ENCODE measurements around the gene HIVEP2.

HIVEP2 gene

GRCh38 chr6:142940487-142940886 is 4.5 kb downstream of the HIVEP2 start:
- no peak overlapping the region for H3K4me3 ChIP-seq (ENCODE audit: low read length)
- TF ChIP-seq CTCF (IDR thresholded peaks at IDR 0.05; ENCODE audit: insufficient read depth, low read depth, low read length, missing control alignments): no peak
- DNase-seq (ENCODE audit: low read depth): peak; percentile 19

- H3K4me3 ChIP-seq (ENCODE audit: low read length): no peak overlapping the region
- DNase-seq (ENCODE audit: low read depth): no peak
- no peak for TF ChIP-seq CTCF (IDR thresholded peaks at IDR 0.05; ENCODE audit: insufficient read depth, low read depth, low read length, missing control alignments)
Measured at GRCh38 chr6:142938510-142938909, 6.5 kb downstream of the HIVEP2 start.

GRCh38 chr6:142937986-142938385 is 7.0 kb downstream of the HIVEP2 start:
- H3K4me3 ChIP-seq (ENCODE audit: low read length): no peak overlapping the region
- TF ChIP-seq CTCF (IDR thresholded peaks at IDR 0.05; ENCODE audit: insufficient read depth, low read depth, low read length, missing control alignments): no peak
- DNase-seq (ENCODE audit: low read depth): no peak

- no peak for DNase-seq (ENCODE audit: low read depth)
- TF ChIP-seq CTCF (IDR thresholded peaks at IDR 0.05; ENCODE audit: insufficient read depth, low read depth, low read length, missing control alignments): no peak
- H3K4me3 ChIP-seq (ENCODE audit: low read length): no peak overlapping the region
Measured at GRCh38 chr6:142935553-142936517, 9.1 kb downstream of the HIVEP2 start.

GRCh38 chr6:142934599-142934998 is 10.4 kb downstream of the HIVEP2 start:
- no peak for DNase-seq (ENCODE audit: low read depth)
- no peak for TF ChIP-seq CTCF (IDR thresholded peaks at IDR 0.05; ENCODE audit: insufficient read depth, low read depth, low read length, missing control alignments)
- H3K4me3 ChIP-seq (ENCODE audit: low read length): no peak overlapping the region

- H3K4me3 ChIP-seq (ENCODE audit: low read length): no peak overlapping the region
- DNase-seq (ENCODE audit: low read depth): no peak
- no peak for TF ChIP-seq CTCF (IDR thresholded peaks at IDR 0.05; ENCODE audit: insufficient read depth, low read depth, low read length, missing control alignments)
Measured at GRCh38 chr6:142934106-142934505, 10.9 kb downstream of the HIVEP2 start.

GRCh38 chr6:142933701-142934100 is 11.3 kb downstream of the HIVEP2 start:
- H3K4me3 ChIP-seq (ENCODE audit: low read length): no peak overlapping the region
- DNase-seq (ENCODE audit: low read depth): no peak
- no peak for TF ChIP-seq CTCF (IDR thresholded peaks at IDR 0.05; ENCODE audit: insufficient read depth, low read depth, low read length, missing control alignments)
